ENCODE measurements around the gene ZNF471. TPM values are rescaled to one million over a fixed set of nuclear protein-coding genes. Genes with fewer than 3 reads are reported as not detected.

ZNF471 gene
- polyA plus RNA-seq, 6 donors from 2014 or later: 0.45 to 2.0 (median 0.51) TPM; not detected in 1

- H3K4me3 Mint-ChIP-seq: peak within 1 kb of the TSS; percentile 91 to 97 (median 95)
- H3K27ac Mint-ChIP-seq: peak within 1 kb of the TSS; percentile 87 to 99 (median 97)
- H3K9me3 Mint-ChIP-seq: peaks cover 15 to 76% (median 60%) of the 10 kb centered on the region in 7 donors
- no peaks in the 10 kb centered on the region for H3K27me3 Mint-ChIP-seq
- ATAC-seq (ENCODE audit: low read depth in 2 of 2): peak; percentile 56 to 64
- peaks cover 26 to 29% (median 26%) of the 10 kb centered on the region in 3 donors for H3K4me1 Mint-ChIP-seq
- H3K36me3 Mint-ChIP-seq: peaks cover 27 to 40% of the 10 kb centered on the region in 2 donors
- DNase-seq: no peak
These were observed 31.2 kb downstream of the ZNF471 start, which contains the start of gene ZFP28 for GRCh38 chr19:56538761-56539263. Gene ZFP28, plus strand, starts transcription at chr19:56538948. Its CDS starts 71 bp downstream, at chr19:56539019.

GRCh38 chr19:56543776-56544175, 36.1 kb downstream of the ZNF471 start:
- DNase-seq: no peak
- peaks cover 48 to 52% of the 10 kb centered on the region in 2 donors for H3K36me3 Mint-ChIP-seq
- H3K27ac Mint-ChIP-seq: no peak overlapping the region
- no peak overlapping the region for H3K4me3 Mint-ChIP-seq
- ATAC-seq (ENCODE audit: low read depth in 2 of 2): no peak
- H3K9me3 Mint-ChIP-seq: peaks cover 9 to 71% (median 55%) of the 10 kb centered on the region in 7 donors
- H3K27me3 Mint-ChIP-seq: no peaks in the 10 kb centered on the region
- peaks cover 15 to 20% (median 17%) of the 10 kb centered on the region in 3 donors for H3K4me1 Mint-ChIP-seq

GRCh38 chr19:56547535-56547934, 39.9 kb downstream of the ZNF471 start:
- H3K27me3 Mint-ChIP-seq: no peaks in the 10 kb centered on the region
- H3K4me1 Mint-ChIP-seq: no peaks in the 10 kb centered on the region
- H3K27ac Mint-ChIP-seq: no peak overlapping the region
- no peak for DNase-seq
- ATAC-seq (ENCODE audit: low read depth in 2 of 2): no peak
- peak overlapping the region in 1 of 8 donors; percentile 52 for H3K4me3 Mint-ChIP-seq
- peaks cover 6 to 81% (median 63%) of the 10 kb centered on the region in 7 donors for H3K9me3 Mint-ChIP-seq
- H3K36me3 Mint-ChIP-seq: peaks cover 52 to 59% of the 10 kb centered on the region in 2 donors

GRCh38 chr19:56554272-56554869, 46.7 kb downstream of the ZNF471 start:
- DNase-seq (no peak), ATAC-seq (ENCODE audit: low read depth in 2 of 2) (no peak)
- Mint-ChIP-seq H3K4me1 (no peaks in the 10 kb centered on the region), H3K27ac (no peak overlapping the region), H3K4me3 (no peak overlapping the region), H3K27me3 (no peaks in the 10 kb centered on the region), H3K36me3 (peaks cover 59 to 61% of the 10 kb centered on the region in 2 donors), H3K9me3 (peaks cover 18 to 91% (median 75%) of the 10 kb centered on the region in 7 donors)

GRCh38 chr19:56562766-56563165, 55.1 kb downstream of the ZNF471 start:
- Mint-ChIP-seq H3K4me1 (peaks cover 16 to 18% (median 16%) of the 10 kb centered on the region in 3 donors), H3K4me3 (no peak overlapping the region), H3K27ac (no peak overlapping the region), H3K9me3 (peaks cover 11 to 91% (median 82%) of the 10 kb centered on the region in 7 donors), H3K36me3 (peaks cover 41 to 49% of the 10 kb centered on the region in 2 donors), H3K27me3 (no peaks in the 10 kb centered on the region)
- ATAC-seq (ENCODE audit: low read depth in 2 of 2) (no peak), DNase-seq (no peak)

- H3K4me3 Mint-ChIP-seq: peak overlapping the region; percentile 89 to 98 (median 97)
- ATAC-seq (ENCODE audit: low read depth in 2 of 2) (peak; percentile 31 to 33), DNase-seq (no peak)
- H3K36me3 Mint-ChIP-seq: peaks cover 41 to 48% of the 10 kb centered on the region in 2 donors
- H3K27ac Mint-ChIP-seq: peak overlapping the region; percentile 75 to 95 (median 91)
- no peaks in the 10 kb centered on the region for H3K27me3 Mint-ChIP-seq
- H3K9me3 Mint-ChIP-seq: peaks cover 11 to 75% (median 66%) of the 10 kb centered on the region in 7 donors
- H3K4me1 Mint-ChIP-seq: peaks cover 15 to 27% (median 16%) of the 10 kb centered on the region in 3 donors
These were observed 59.2 kb downstream of the ZNF471 start for GRCh38 chr19:56566904-56567273.

GRCh38 chr19:56567274-56568120, 59.8 kb downstream of the ZNF471 start, which contains the start of gene ZNF470:
Gene ZNF470, plus strand, starts transcription at chr19:56567468. Its CDS starts 2,844 bp downstream, at chr19:56570312.
- H3K4me3 Mint-ChIP-seq: peak within 1 kb of the TSS; percentile 89 to 98 (median 97)
- peaks cover 15 to 27% (median 16%) of the 10 kb centered on the region in 3 donors for H3K4me1 Mint-ChIP-seq
- peaks cover 41 to 42% of the 10 kb centered on the region in 2 donors for H3K36me3 Mint-ChIP-seq
- no peaks in the 10 kb centered on the region for H3K27me3 Mint-ChIP-seq
- H3K27ac Mint-ChIP-seq: peak within 1 kb of the TSS; percentile 75 to 95 (median 91)
- ATAC-seq (ENCODE audit: low read depth in 2 of 2) (peak; percentile 98), DNase-seq (peak; percentile 86)
- H3K9me3 Mint-ChIP-seq: peaks cover 11 to 73% (median 62%) of the 10 kb centered on the region in 7 donors

- DNase-seq (no peak), ATAC-seq (ENCODE audit: low read depth in 2 of 2) (no peak)
- Mint-ChIP-seq H3K27me3 (no peaks in the 10 kb centered on the region), H3K9me3 (peaks cover 21 to 78% (median 74%) of the 10 kb centered on the region in 7 donors), H3K4me1 (peaks cover 4 to 13% (median 6%) of the 10 kb centered on the region in 3 donors), H3K27ac (no peak overlapping the region), H3K36me3 (peaks cover 61 to 65% of the 10 kb centered on the region in 2 donors), H3K4me3 (no peak overlapping the region)
These were observed 64.9 kb downstream of the ZNF471 start for GRCh38 chr19:56572589-56572988.

GRCh38 chr19:56573914-56574313, 66.3 kb downstream of the ZNF471 start:
- ATAC-seq (ENCODE audit: low read depth in 2 of 2) (no peak), DNase-seq (no peak)
- Mint-ChIP-seq H3K4me1 (peaks cover 0 to 4% (median 0%) of the 10 kb centered on the region in 3 donors), H3K9me3 (peaks cover 21 to 87% (median 86%) of the 10 kb centered on the region in 7 donors), H3K36me3 (peaks cover 61 to 68% of the 10 kb centered on the region in 2 donors), H3K27ac (no peak overlapping the region), H3K27me3 (no peaks in the 10 kb centered on the region), H3K4me3 (no peak overlapping the region)

- peaks cover 17 to 93% (median 91%) of the 10 kb centered on the region in 7 donors for H3K9me3 Mint-ChIP-seq
- peaks cover 0 to 3% (median 0%) of the 10 kb centered on the region in 3 donors for H3K27me3 Mint-ChIP-seq
- no peak for DNase-seq
- no peak overlapping the region for H3K4me3 Mint-ChIP-seq
- H3K4me1 Mint-ChIP-seq: no peaks in the 10 kb centered on the region
- no peak for ATAC-seq (ENCODE audit: low read depth in 2 of 2)
- H3K36me3 Mint-ChIP-seq: peaks cover 50 to 62% of the 10 kb centered on the region in 2 donors
- no peak overlapping the region for H3K27ac Mint-ChIP-seq
These were observed 70.3 kb downstream of the ZNF471 start for GRCh38 chr19:56577719-56578602.

All from naive B cell (primary cell).